ENCODE results near the gene HS2ST1.
"Not testable (repeated sequence)": the region's sequence is repeated elsewhere in the genome, so short reads cannot be mapped to it uniquely, and the experiment has no call there.

The HS2ST1 gene

DNA sequence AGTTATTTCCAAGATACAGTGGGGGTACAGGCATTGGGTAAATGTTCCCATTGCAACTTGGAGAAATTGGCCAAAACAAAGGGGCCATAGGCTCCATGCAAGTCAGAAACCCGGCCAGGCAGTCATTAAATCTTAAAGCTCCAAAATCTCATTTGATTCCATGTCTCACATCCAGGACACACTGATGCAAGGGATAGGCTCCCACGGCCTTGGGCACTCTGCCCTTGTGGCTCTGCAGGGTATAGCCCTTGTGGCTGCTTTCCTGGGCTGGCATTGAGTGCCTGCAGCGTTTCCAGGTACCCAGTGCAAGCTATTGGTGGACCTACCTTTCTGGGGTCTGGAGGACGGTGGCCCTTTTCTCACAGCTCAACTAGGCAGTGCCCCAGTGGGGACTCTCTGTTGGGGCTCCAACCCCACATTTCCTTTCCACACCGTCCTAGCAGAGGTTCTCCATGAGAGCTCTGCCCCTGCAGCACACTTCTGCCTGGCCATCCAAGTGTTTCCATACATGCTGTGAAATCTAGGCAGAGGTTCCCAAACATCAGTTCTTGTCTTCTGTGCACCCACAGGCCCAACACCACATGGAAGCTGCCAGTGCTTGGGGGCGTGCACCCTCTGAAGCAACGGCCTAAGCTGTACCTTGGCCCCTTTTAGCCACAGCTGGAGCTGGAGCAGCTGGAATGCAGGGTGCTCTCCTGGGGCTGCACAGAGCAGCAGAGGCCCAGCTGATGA lies 67.2 kb downstream of the HS2ST1 start:
- no peak overlapping the region for H2AFZ ChIP-seq (ENCODE audit: low read length)
- H3K27me3 ChIP-seq (ENCODE audit: insufficient read depth, low read length, poor library complexity, severe bottlenecking) = no peaks in the 10 kb centered on the region
- no peaks in the 10 kb centered on the region for H3K9me2 ChIP-seq (replicated peaks; ENCODE audit: low read depth, low read length)
- H3F3A ChIP-seq (ENCODE audit: low read depth) = no peaks in the 10 kb centered on the region
- no peaks in the 10 kb centered on the region for H3K9me3 ChIP-seq (ENCODE audit: insufficient read depth, low read depth, low read length)
- no peak overlapping the region for H3K4me3 ChIP-seq (ENCODE audit: low read length, poor library complexity, severe bottlenecking)
- H3K79me2 ChIP-seq (ENCODE audit: insufficient read depth, low read length) = peaks cover 15% of the 10 kb centered on the region
- TF ChIP-seq, protein P1, sequence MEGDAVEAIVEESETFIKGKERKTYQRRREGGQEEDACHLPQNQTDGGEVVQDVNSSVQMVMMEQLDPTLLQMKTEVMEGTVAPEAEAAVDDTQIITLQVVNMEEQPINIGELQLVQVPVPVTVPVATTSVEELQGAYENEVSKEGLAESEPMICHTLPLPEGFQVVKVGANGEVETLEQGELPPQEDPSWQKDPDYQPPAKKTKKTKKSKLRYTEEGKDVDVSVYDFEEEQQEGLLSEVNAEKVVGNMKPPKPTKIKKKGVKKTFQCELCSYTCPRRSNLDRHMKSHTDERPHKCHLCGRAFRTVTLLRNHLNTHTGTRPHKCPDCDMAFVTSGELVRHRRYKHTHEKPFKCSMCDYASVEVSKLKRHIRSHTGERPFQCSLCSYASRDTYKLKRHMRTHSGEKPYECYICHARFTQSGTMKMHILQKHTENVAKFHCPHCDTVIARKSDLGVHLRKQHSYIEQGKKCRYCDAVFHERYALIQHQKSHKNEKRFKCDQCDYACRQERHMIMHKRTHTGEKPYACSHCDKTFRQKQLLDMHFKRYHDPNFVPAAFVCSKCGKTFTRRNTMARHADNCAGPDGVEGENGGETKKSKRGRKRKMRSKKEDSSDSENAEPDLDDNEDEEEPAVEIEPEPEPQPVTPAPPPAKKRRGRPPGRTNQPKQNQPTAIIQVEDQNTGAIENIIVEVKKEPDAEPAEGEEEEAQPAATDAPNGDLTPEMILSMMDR (conservative IDR thresholded peaks at IDR 0.05; ENCODE audit: low read length) = no peak
- TF ChIP-seq EZH2phosphoT487 (IDR thresholded peaks at IDR 0.05; ENCODE audit: borderline replicate concordance) = no peak
- H3K9ac ChIP-seq (ENCODE audit: low read depth, low read length, poor library complexity, severe bottlenecking) = no peak overlapping the region
- H3K4me2 ChIP-seq (ENCODE audit: low read depth, low read length, poor library complexity, severe bottlenecking) = no peak overlapping the region
- no peaks in the 10 kb centered on the region for H3K4me1 ChIP-seq (ENCODE audit: insufficient read depth, low read length, poor library complexity, severe bottlenecking)
- H3K36me3 ChIP-seq (ENCODE audit: insufficient read depth, low read length) = no peaks in the 10 kb centered on the region
- no peaks in the 10 kb centered on the region for H4K20me1 ChIP-seq (ENCODE audit: insufficient read depth, low read length, poor library complexity, severe bottlenecking)

DNA sequence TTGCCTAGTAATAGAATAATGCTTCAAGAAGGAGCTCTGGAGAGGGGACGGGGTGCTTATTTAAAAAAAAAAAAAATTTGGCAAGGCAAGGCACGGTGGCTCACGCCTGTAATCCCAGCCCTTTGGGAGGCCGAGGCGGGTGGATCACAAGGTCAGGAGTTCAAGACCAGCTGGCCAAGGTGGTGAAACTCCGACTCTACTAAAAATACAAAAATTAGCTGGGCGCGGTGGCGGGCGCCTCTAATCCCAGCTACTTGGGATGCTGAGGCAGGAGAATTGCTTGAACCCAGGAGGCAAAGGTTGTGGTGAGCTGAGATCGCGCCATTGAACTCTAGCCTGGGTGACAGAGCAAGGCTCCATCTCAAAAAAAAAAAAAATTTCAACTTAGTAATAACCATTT lies 69.2 kb downstream of the HS2ST1 start:
- not testable (repeated sequence) for H3K27me3 ChIP-seq (ENCODE audit: insufficient read depth, low read length, poor library complexity, severe bottlenecking); H3K9me3 ChIP-seq (ENCODE audit: insufficient read depth, low read depth, low read length); H3K9me2 ChIP-seq (replicated peaks; ENCODE audit: low read depth, low read length); H3K36me3 ChIP-seq (ENCODE audit: insufficient read depth, low read length); H3K4me3 ChIP-seq (ENCODE audit: low read length, poor library complexity, severe bottlenecking); H3K9ac ChIP-seq (ENCODE audit: low read depth, low read length, poor library complexity, severe bottlenecking); H4K20me1 ChIP-seq (ENCODE audit: insufficient read depth, low read length, poor library complexity, severe bottlenecking); H3K4me2 ChIP-seq (ENCODE audit: low read depth, low read length, poor library complexity, severe bottlenecking); H2AFZ ChIP-seq (ENCODE audit: low read length); H3F3A ChIP-seq (ENCODE audit: low read depth); H3K4me1 ChIP-seq (ENCODE audit: insufficient read depth, low read length, poor library complexity, severe bottlenecking)
- peaks cover 14% of the 10 kb centered on the region for H3K79me2 ChIP-seq (ENCODE audit: insufficient read depth, low read length)

DNA sequence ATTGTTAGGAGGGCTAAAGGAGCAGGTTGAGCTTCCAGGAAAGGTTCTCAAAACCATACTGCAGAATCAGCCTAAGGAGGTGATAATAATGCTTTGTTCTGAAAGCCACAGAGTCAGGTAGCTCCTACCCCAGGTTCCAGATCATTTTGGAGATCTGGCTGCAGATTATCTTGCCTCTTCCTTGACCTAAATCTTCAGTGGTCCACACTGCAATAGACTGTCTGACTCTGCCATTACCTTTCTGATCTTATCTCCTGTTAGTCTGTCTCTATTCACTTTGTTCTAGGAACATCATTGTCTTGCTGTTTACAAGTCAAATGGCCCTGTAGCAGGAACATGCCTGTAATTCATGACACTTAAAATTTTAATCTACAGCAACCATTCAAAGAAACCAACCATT lies 73.0 kb downstream of the HS2ST1 start:
- H2AFZ ChIP-seq (ENCODE audit: low read length) = no peak overlapping the region
- no peak overlapping the region for H3K4me3 ChIP-seq (ENCODE audit: low read length, poor library complexity, severe bottlenecking)
- H3K9me3 ChIP-seq (ENCODE audit: insufficient read depth, low read depth, low read length) = no peaks in the 10 kb centered on the region
- H4K20me1 ChIP-seq (ENCODE audit: insufficient read depth, low read length, poor library complexity, severe bottlenecking) = no peaks in the 10 kb centered on the region
- H3K79me2 ChIP-seq (ENCODE audit: insufficient read depth, low read length) = 0 out of 2 replicates have a peak, but pooled peaks cover 5% of the 10 kb centered on the region
- no peaks in the 10 kb centered on the region for H3K4me1 ChIP-seq (ENCODE audit: insufficient read depth, low read length, poor library complexity, severe bottlenecking)
- H3K27me3 ChIP-seq (ENCODE audit: insufficient read depth, low read length, poor library complexity, severe bottlenecking) = no peaks in the 10 kb centered on the region
- H3K4me2 ChIP-seq (ENCODE audit: low read depth, low read length, poor library complexity, severe bottlenecking) = no peak overlapping the region
- TF ChIP-seq, protein P1 (conservative IDR thresholded peaks at IDR 0.05; ENCODE audit: low read length) = no peak
- TF ChIP-seq EZH2phosphoT487 (IDR thresholded peaks at IDR 0.05; ENCODE audit: borderline replicate concordance) = no peak
- no peak overlapping the region for H3K9ac ChIP-seq (ENCODE audit: low read depth, low read length, poor library complexity, severe bottlenecking)
- no peaks in the 10 kb centered on the region for H3K36me3 ChIP-seq (ENCODE audit: insufficient read depth, low read length)
- no peaks in the 10 kb centered on the region for H3K9me2 ChIP-seq (replicated peaks; ENCODE audit: low read depth, low read length)
- no peaks in the 10 kb centered on the region for H3F3A ChIP-seq (ENCODE audit: low read depth)

DNA sequence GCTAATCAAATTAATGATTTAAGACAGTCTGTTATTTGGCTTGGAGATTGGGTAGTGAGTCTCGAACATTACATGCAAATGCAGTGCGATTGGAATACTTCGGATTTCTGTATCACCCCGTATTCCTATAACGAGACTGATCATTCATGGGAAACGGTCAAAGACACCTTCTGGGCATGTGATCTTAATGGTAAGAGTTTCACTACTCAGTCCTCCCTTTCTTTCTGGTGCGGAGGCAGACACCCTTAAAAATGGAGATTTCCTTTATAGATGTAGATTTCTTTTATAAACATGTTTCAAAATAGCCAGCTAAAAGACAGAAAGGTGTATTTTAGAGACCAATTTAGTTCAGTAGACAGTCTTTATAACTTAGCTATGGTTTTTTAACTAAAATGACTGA lies 74.4 kb downstream of the HS2ST1 start:
- no peak overlapping the region for H2AFZ ChIP-seq (ENCODE audit: low read length)
- no peaks in the 10 kb centered on the region for H3K27me3 ChIP-seq (ENCODE audit: insufficient read depth, low read length, poor library complexity, severe bottlenecking)
- 0 out of 2 replicates have a peak, but pooled peaks cover 5% of the 10 kb centered on the region for H3K79me2 ChIP-seq (ENCODE audit: insufficient read depth, low read length)
- H3K36me3 ChIP-seq (ENCODE audit: insufficient read depth, low read length) = no peaks in the 10 kb centered on the region
- H3K4me2 ChIP-seq (ENCODE audit: low read depth, low read length, poor library complexity, severe bottlenecking) = no peak overlapping the region
- H4K20me1 ChIP-seq (ENCODE audit: insufficient read depth, low read length, poor library complexity, severe bottlenecking) = no peaks in the 10 kb centered on the region
- no peaks in the 10 kb centered on the region for H3F3A ChIP-seq (ENCODE audit: low read depth)
- H3K4me3 ChIP-seq (ENCODE audit: low read length, poor library complexity, severe bottlenecking) = no peak overlapping the region
- no peaks in the 10 kb centered on the region for H3K9me3 ChIP-seq (ENCODE audit: insufficient read depth, low read depth, low read length)
- H3K4me1 ChIP-seq (ENCODE audit: insufficient read depth, low read length, poor library complexity, severe bottlenecking) = peaks cover 14% of the 10 kb centered on the region
- no peak overlapping the region for H3K9ac ChIP-seq (ENCODE audit: low read depth, low read length, poor library complexity, severe bottlenecking)
- TF ChIP-seq, protein P1 (conservative IDR thresholded peaks at IDR 0.05; ENCODE audit: low read length) = no peak
- no peak for TF ChIP-seq EZH2phosphoT487 (IDR thresholded peaks at IDR 0.05; ENCODE audit: borderline replicate concordance)
- H3K9me2 ChIP-seq (replicated peaks; ENCODE audit: low read depth, low read length) = no peaks in the 10 kb centered on the region

DNA sequence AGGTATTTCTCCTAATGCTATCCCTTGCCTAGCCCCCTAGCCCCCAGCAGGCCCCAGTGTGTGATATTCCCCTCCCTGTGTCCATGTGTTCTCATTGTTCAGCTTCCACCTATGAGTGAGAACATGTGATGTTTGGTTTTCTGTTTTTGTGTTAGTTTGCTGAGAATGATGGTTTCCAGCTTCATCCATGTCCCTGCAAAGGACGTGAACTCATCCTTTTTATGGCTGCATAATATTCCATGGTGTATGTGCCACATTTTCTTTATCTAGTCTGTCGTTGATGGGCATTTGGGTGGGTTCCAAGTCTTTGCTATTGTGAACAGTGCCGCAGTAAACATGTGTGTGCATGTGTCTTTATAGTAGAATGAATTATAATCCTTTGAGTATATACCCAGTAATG lies 75.3 kb downstream of the HS2ST1 start:
- not testable (repeated sequence) for H3K27me3 ChIP-seq (ENCODE audit: insufficient read depth, low read length, poor library complexity, severe bottlenecking); H3K9ac ChIP-seq (ENCODE audit: low read depth, low read length, poor library complexity, severe bottlenecking); H2AFZ ChIP-seq (ENCODE audit: low read length); H4K20me1 ChIP-seq (ENCODE audit: insufficient read depth, low read length, poor library complexity, severe bottlenecking); H3K4me3 ChIP-seq (ENCODE audit: low read length, poor library complexity, severe bottlenecking); H3F3A ChIP-seq (ENCODE audit: low read depth); H3K9me3 ChIP-seq (ENCODE audit: insufficient read depth, low read depth, low read length); H3K4me2 ChIP-seq (ENCODE audit: low read depth, low read length, poor library complexity, severe bottlenecking); H3K36me3 ChIP-seq (ENCODE audit: insufficient read depth, low read length); H3K79me2 ChIP-seq (ENCODE audit: insufficient read depth, low read length); H3K9me2 ChIP-seq (replicated peaks; ENCODE audit: low read depth, low read length)
- H3K4me1 ChIP-seq (ENCODE audit: insufficient read depth, low read length, poor library complexity, severe bottlenecking) = peaks cover 19% of the 10 kb centered on the region
